H1 (cell line): ENCODE data around the gene INAFM2. TPM values are rescaled to one million over a fixed set of nuclear protein-coding genes. Genes with fewer than 3 reads are reported as not detected.

Experiments
- CREB1 ChIP-seq: IDR thresholded peaks from 2 replicates; pipeline ENCODE4 v1.6.1; 2012; ENCODE audit warnings: inconsistent platforms
- E2F6 ChIP-seq: IDR thresholded peaks from 2 replicates; pipeline ENCODE4 v1.6.1; 2012; ENCODE audit warnings: inconsistent platforms
- HDAC6 ChIP-seq: IDR thresholded peaks from one replicate; pipeline ENCODE4 v1.7.1; 2012; ENCODE audit warnings: low read depth, mild to moderate bottlenecking, inconsistent platforms, low read length, moderate library complexity
- PHF8 ChIP-seq: fragments of 200-600 bp; sonication (generic); conservative IDR thresholded peaks from 2 replicates; pipeline ENCODE4 v1.7.1; 2012; ENCODE audit warnings: low read depth, mild to moderate bottlenecking, inconsistent platforms, low read length, moderate library complexity
- TBP ChIP-seq: IDR thresholded peaks from 2 replicates; pipeline ENCODE4 v1.6.1; 2011; ENCODE audit warnings: low read depth, low read length, improper control_type of control experiment
- TCF12 ChIP-seq: IDR thresholded peaks from 2 replicates; pipeline ENCODE4 v1.6.1; 2011; ENCODE audit warnings: low read depth, mild to moderate bottlenecking, low read length
- ZNF274 ChIP-seq: IDR thresholded peaks from 2 replicates; pipeline ENCODE4 v1.7.0; 2012; ENCODE audit warnings: low read length, borderline replicate concordance; ENCODE audit errors: extremely low read depth
- polyA plus RNA-seq, 7 experiments: library from polyadenylated mRNA; depleted of rRNA in 3 of 7; stranded (reverse) in 5 of 7; unstranded in 2 of 7; fragments of >200 nt in 5 of 7; fragments of 200-250 nt in 2 of 7; gene quantifications; 1 replicate in 5 of 7; 2 replicates in 1 of 7; 4 replicates in 1 of 7; pipeline versions ENCODE4 v1.2.1 to v1.2.3, GENCODE V29; 2011 to 2013; ENCODE audit warnings: missing spikeins in 2 of 7, mixed read lengths in 2 of 7
- total RNA-seq: library from RNA; stranded (reverse); fragmentation: NEBNext Ultra II Directional; extraction: Animal tissue kit (Norgen Biotek cat#: 25700); gene quantifications from 2 replicates; pipeline ENCODE4 v1.2.1, GENCODE V29; 2021

INAFM2 gene
- total and polyA plus RNA-seq, 2 of the 8 experiments (the other 6 are each of a cell fraction or from before 2014, with no cell fraction given), result 15.3 to 35.1 TPM

GRCh38 chr15:40310993-40311392 lies 12.5 kb upstream of the INAFM2 start (continued):
- TF ChIP-seq HDAC6 (no peak), TBP (no peak), E2F6 (no peak), TCF12 (no peak), CREB1 (no peak), PHF8 (no peak), ZNF274 (no peak)
- TF ChIP-seq, all 59 proteins: peak for 0
